Measurements from ENCODE around the gene NPEPPS.

GRCh38 chr17:47670064-47670463 lies 139.2 kb downstream of the NPEPPS start:
- no peak for TF ChIP-seq ZNF639 (tag by site-specific recombination; IDR thresholded peaks at IDR 0.05)
- no peak for TF ChIP-seq ZBTB7A (tag by site-specific recombination; IDR thresholded peaks at IDR 0.05; ENCODE audit: low read depth)
- no peak for TF ChIP-seq CTCF (tag by site-specific recombination; IDR thresholded peaks at IDR 0.05)
- TF ChIP-seq ZFP41 (tag by site-specific recombination; IDR thresholded peaks at IDR 0.05; ENCODE audit: borderline replicate concordance), result no peak
- no peak for TF ChIP-seq ZNF155 (tag by site-specific recombination; IDR thresholded peaks at IDR 0.05)
- TF ChIP-seq ZFP37 (tag by site-specific recombination; IDR thresholded peaks at IDR 0.05), result no peak
- no peak for TF ChIP-seq PRDM10 (tag by site-specific recombination; IDR thresholded peaks at IDR 0.05)
- TF ChIP-seq ZNF664 (tag by site-specific recombination; IDR thresholded peaks at IDR 0.05), result no peak
- TF ChIP-seq OSR2 (tag by site-specific recombination; IDR thresholded peaks at IDR 0.05), result no peak
- TF ChIP-seq ZBTB26 (tag by site-specific recombination; optimal IDR thresholded peaks at IDR 0.05), result no peak
- no peak for TF ChIP-seq ZNF658 (tag by site-specific recombination; IDR thresholded peaks at IDR 0.05)

Data from HEK293 (cell line).